ENCODE data around the gene AFF1.

Gene AFF1

GRCh38 chr4:87037671-87038334 is 103.0 kb downstream of the AFF1 start:
- no peak for DNase-seq (ENCODE audit: low spot score)

DNA sequence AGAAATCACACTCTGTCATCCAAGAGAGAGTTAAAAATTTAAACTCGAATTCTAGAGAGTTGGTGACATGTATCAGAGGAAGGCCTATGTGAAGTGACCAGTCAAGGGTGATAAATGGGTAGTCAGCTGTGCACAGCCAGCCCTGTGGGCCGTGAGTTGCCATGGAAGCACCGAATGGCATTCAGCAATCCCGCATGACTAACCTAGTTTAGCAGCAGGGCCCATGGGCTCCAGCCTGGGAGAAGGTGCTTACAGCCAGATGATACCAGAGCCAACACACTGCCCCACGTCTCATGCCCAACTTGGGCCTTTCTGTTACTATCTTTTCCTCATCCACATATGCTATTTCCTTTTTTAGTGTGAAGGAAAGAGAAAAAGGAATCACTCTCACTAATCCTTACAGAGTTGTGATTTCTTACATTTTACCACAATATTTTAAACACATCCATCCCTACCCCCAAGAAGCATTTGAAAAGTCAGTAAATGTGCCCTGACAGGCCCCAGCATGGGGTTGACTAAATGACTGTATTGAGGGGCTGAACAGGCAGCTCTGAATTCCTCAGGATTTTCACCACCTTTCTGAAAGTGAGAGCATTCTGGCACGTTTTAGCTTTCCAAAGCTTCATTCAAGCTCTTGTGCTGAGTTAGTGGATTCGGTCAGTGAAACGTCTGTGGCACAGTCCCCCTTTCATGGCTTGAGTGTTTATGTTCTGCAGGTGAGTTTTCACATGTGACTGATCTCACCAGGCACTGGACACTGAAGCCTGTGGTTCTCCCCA is 104.2 kb downstream of the AFF1 start:
- DNase-seq (ENCODE audit: low spot score), result peak; percentile 83

GRCh38 chr4:87041141-87041540 is 106.3 kb downstream of the AFF1 start:
- no peak for DNase-seq (ENCODE audit: low spot score)

GRCh38 chr4:87042221-87042620 is 107.4 kb downstream of the AFF1 start:
- DNase-seq (ENCODE audit: low spot score), result no peak

- no peak for DNase-seq (ENCODE audit: low spot score)
These were observed 108.4 kb downstream of the AFF1 start for GRCh38 chr4:87042986-87043820.

GRCh38 chr4:87044511-87045233 is 109.9 kb downstream of the AFF1 start:
- DNase-seq (ENCODE audit: low spot score), result peak; percentile 48

DNA sequence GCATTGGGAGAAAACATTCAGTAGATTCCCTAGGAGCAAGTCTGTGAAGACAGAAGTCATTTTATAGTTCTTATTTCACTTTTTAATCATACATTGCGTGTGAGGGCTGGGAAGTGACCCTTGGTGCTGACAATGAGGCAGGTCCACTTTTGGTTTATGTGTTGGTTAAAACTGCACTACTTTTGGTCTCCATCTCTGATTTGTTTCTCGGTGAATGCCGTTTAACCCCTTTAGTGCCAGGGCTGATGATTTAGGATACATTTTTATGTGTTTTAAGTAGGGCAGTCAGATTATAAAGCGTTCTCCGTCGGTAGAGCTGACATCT is 110.4 kb downstream of the AFF1 start:
- no peak for DNase-seq (ENCODE audit: low spot score)

DNA sequence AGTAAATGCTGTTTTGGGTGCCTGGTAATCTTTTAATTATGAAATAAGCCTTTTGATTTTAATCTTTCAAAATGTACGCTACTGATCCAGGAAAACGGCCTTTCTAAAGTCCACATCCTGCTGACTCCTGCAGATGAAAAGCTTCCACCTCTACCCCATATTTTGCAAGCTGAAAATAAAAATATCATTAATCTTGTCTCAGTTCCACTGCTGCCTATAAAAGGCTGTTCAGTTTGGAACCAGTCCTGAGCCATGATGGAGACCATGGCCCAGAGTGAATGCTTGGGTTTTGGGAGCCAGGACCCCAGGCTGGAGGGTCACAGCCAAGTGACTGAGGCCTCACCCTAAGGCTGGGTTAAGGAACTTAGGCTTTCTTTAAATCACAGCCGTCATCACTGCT is 110.8 kb downstream of the AFF1 start:
- no peak for DNase-seq (ENCODE audit: low spot score)

- no peak for DNase-seq (ENCODE audit: low spot score)
These were observed 111.3 kb downstream of the AFF1 start for GRCh38 chr4:87046121-87046551.

GRCh38 chr4:87047281-87047798 is 112.5 kb downstream of the AFF1 start:
- no peak for DNase-seq (ENCODE audit: low spot score)

DNA sequence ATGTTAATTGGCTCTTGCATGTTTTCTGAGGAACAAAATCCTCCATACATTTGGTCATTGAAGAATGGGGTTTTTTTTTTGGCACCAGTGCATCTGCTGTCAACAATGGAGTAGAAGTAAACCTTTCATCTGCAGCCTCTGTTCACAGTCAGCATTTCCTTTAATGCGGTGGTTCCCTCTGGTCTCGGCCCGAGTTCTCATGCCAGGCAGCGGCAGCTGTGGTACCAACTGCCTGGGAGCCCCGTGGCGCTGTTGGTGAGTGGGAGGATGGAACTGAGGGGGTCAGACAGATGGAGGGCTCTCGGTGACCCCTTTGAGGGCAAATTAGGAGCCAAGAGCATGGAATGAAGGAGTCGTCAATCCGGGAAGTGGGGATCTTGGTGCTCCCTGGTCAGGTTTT is 114.7 kb downstream of the AFF1 start:
- DNase-seq (ENCODE audit: low spot score), result no peak

GRCh38 chr4:87050596-87050995 is 115.8 kb downstream of the AFF1 start:
- DNase-seq (ENCODE audit: low spot score), result no peak

GRCh38 chr4:87051121-87051713 is 116.4 kb downstream of the AFF1 start:
- DNase-seq (ENCODE audit: low spot score), result no peak

GRCh38 chr4:87052615-87053014 is 117.8 kb downstream of the AFF1 start:
- DNase-seq (ENCODE audit: low spot score), result no peak

DNA sequence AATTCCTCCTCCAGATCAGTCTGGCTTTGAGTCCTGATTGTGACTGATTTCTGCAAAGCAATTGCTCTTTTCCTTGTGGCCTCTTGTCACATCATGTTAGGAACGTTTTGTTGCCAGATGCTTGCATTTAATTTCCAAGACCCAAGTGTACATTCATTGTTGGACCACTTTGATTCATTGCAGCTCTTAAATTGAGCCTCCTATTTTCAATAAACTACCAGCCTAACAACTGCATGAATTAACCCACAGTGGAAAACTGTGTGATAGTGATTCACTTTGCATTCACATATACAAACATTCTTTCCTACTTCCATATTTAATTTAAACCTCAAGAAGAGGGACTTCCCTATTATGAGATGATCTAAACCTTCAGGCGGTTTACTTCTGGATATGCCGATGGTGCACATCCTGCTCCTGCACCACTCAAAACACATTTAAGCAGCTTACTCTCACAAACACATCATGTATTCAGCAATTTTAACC is 118.4 kb downstream of the AFF1 start:
- DNase-seq (ENCODE audit: low spot score), result no peak

DNA sequence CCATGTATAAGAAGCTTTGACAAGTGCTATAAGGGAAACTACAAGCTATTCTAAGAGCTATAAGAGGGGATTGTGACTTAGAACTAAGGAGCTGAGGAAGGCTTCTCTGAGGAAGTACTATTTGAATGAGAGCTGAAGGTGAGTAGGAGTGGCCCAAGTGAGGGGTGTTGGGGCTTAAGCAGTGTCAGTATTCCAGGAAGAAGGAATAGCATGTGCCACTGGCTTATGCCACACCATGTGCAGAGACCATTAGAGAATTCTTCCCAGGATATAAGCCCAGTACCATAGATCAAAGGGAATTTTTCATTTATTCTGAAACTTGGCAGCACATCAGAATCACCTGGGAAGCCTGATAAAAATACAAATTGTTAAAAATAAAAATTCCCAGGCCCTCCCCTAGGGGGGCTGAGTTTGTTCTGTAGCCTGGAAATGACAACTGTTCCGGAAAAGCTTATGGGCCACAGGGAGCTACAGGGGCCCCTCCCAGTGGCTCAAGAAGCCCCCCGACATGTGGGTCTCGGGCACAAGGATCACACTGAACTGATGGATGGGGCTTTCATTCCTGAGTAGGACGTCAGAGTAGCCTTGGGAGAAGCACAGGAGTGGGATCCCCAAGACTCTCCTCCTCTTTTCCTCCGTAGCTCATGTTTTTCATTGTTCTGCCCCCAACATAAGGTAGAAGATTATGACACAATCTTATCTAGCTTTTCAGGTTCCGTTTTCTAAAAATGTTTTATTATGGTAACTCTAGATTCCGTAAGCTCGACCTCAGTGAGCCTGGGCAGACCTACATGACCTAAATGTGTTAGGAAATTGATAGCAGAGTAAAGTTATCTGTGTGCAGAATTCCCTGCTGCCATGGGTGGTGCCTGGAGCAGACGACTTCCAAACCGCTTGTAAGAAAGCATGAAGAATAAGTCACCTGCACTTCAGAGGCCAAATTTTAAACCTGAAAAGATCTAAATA is 119.3 kb downstream of the AFF1 start:
- DNase-seq (ENCODE audit: low spot score), result no peak

GRCh38 chr4:87054900-87055299 is 120.1 kb downstream of the AFF1 start:
- no peak for DNase-seq (ENCODE audit: low spot score)

- DNase-seq (ENCODE audit: low spot score), result no peak
These were observed 120.5 kb downstream of the AFF1 start for GRCh38 chr4:87055311-87055710.

GRCh38 chr4:87056881-87057280 is 122.1 kb downstream of the AFF1 start:
- no peak for DNase-seq (ENCODE audit: low spot score)

GRCh38 chr4:87057835-87058355 is 123.1 kb downstream of the AFF1 start:
- no peak for DNase-seq (ENCODE audit: low spot score)

Measured in kidney capillary endothelial cell (primary cell).